ENCODE data around the gene WTAP.
A peak's percentile ranks its signal among the peaks of the same experiment; 100 is the strongest.
"Not testable (repeated sequence)": the region's sequence is repeated elsewhere in the genome, so short reads cannot be mapped to it uniquely, and the experiment has no call there.

Gene WTAP

GRCh38 chr6:159728531-159728964 lies 1.2 kb downstream of the WTAP start:
- Histone ChIP-seq H2AFZ (no peak overlapping the region), H3K9me3 (ENCODE audit: control insufficient read depth, low read length) (no peaks in the 10 kb centered on the region), H3K4me3 (ENCODE audit: low read depth, low read length) (peak overlapping the region; percentile 81), H3K4me1 (peaks cover 8% of the 10 kb centered on the region), H3K36me3 (ENCODE audit: control insufficient read depth, insufficient read depth, low read length) (no peaks in the 10 kb centered on the region), H3K27me3 (ENCODE audit: control insufficient read depth, insufficient read depth, low read length) (no peaks in the 10 kb centered on the region), H3K79me2 (peaks cover 56% of the 10 kb centered on the region), H3K9ac (no peak overlapping the region), H3K27ac (peak overlapping the region; percentile 94), H3K4me2 (ENCODE audit: low read length) (peak overlapping the region; percentile 72)
- TF ChIP-seq CTCF (IDR thresholded peaks at IDR 0.05) = no peak

GRCh38 chr6:159729598-159730331 lies 2.5 kb downstream of the WTAP start:
- Histone ChIP-seq H3K79me2 (peaks cover 53% of the 10 kb centered on the region), H3K9me3 (ENCODE audit: control insufficient read depth, low read length) (no peaks in the 10 kb centered on the region), H2AFZ (no peak overlapping the region), H3K4me3 (ENCODE audit: low read depth, low read length) (peak overlapping the region; percentile 81), H3K36me3 (ENCODE audit: control insufficient read depth, insufficient read depth, low read length) (no peaks in the 10 kb centered on the region), H3K4me1 (peaks cover 8% of the 10 kb centered on the region), H3K4me2 (ENCODE audit: low read length) (peak overlapping the region; percentile 72), H3K27ac (no peak overlapping the region), H3K9ac (no peak overlapping the region), H3K27me3 (ENCODE audit: control insufficient read depth, insufficient read depth, low read length) (no peaks in the 10 kb centered on the region)
- TF ChIP-seq CTCF (IDR thresholded peaks at IDR 0.05) = no peak

- Histone ChIP-seq H3K4me3 (ENCODE audit: low read depth, low read length) (peak overlapping the region; percentile 81), H3K9me3 (ENCODE audit: control insufficient read depth, low read length) (no peaks in the 10 kb centered on the region), H3K27me3 (ENCODE audit: control insufficient read depth, insufficient read depth, low read length) (no peaks in the 10 kb centered on the region), H3K79me2 (peaks cover 57% of the 10 kb centered on the region), H3K9ac (no peak overlapping the region), H3K4me2 (ENCODE audit: low read length) (no peak overlapping the region), H3K27ac (no peak overlapping the region), H3K36me3 (ENCODE audit: control insufficient read depth, insufficient read depth, low read length) (no peaks in the 10 kb centered on the region), H2AFZ (no peak overlapping the region), H3K4me1 (peaks cover 8% of the 10 kb centered on the region)
- no peak for TF ChIP-seq CTCF (IDR thresholded peaks at IDR 0.05)
Observed at GRCh38 chr6:159730332-159730676, 3.0 kb downstream of the WTAP start.

- H3K27ac ChIP-seq; H2AFZ ChIP-seq; H3K36me3 ChIP-seq (ENCODE audit: control insufficient read depth, insufficient read depth, low read length); H3K4me3 ChIP-seq (ENCODE audit: low read depth, low read length); H3K9ac ChIP-seq; H3K4me2 ChIP-seq (ENCODE audit: low read length); H3K9me3 ChIP-seq (ENCODE audit: control insufficient read depth, low read length); H3K27me3 ChIP-seq (ENCODE audit: control insufficient read depth, insufficient read depth, low read length); H3K4me1 ChIP-seq: not testable (repeated sequence)
- peaks cover 68% of the 10 kb centered on the region for H3K79me2 ChIP-seq
Observed at GRCh38 chr6:159732550-159732949, 5.2 kb downstream of the WTAP start.

- not testable (repeated sequence) for H3K4me3 ChIP-seq (ENCODE audit: low read depth, low read length); H3K9ac ChIP-seq; H3K27me3 ChIP-seq (ENCODE audit: control insufficient read depth, insufficient read depth, low read length); H3K27ac ChIP-seq; H3K36me3 ChIP-seq (ENCODE audit: control insufficient read depth, insufficient read depth, low read length); H3K4me1 ChIP-seq; H3K9me3 ChIP-seq (ENCODE audit: control insufficient read depth, low read length); H3K4me2 ChIP-seq (ENCODE audit: low read length); H2AFZ ChIP-seq
- peaks cover 70% of the 10 kb centered on the region for H3K79me2 ChIP-seq
Observed at GRCh38 chr6:159733395-159733794, 6.1 kb downstream of the WTAP start.

GRCh38 chr6:159736908-159737307 lies 9.6 kb downstream of the WTAP start:
- Histone ChIP-seq H3K9ac (no peak overlapping the region), H3K9me3 (ENCODE audit: control insufficient read depth, low read length) (no peaks in the 10 kb centered on the region), H3K27me3 (ENCODE audit: control insufficient read depth, insufficient read depth, low read length) (no peaks in the 10 kb centered on the region), H3K4me2 (ENCODE audit: low read length) (no peak overlapping the region), H3K79me2 (peaks cover 48% of the 10 kb centered on the region), H3K36me3 (ENCODE audit: control insufficient read depth, insufficient read depth, low read length) (no peaks in the 10 kb centered on the region), H3K4me3 (ENCODE audit: low read depth, low read length) (no peak overlapping the region), H2AFZ (no peak overlapping the region), H3K4me1 (no peaks in the 10 kb centered on the region), H3K27ac (no peak overlapping the region)
- TF ChIP-seq CTCF (IDR thresholded peaks at IDR 0.05) = no peak

Measured in parathyroid adenoma (tissue), 2 donors.